PC-3 (cell line): Measurements from ENCODE around the gene EIF4G1. TPM values are rescaled to one million over a fixed set of nuclear protein-coding genes. Genes with fewer than 3 reads are reported as not detected.

Source experiments
- ATAC-seq: fragments of 200-7000 bp; cut with Tn5 transposase; 2 replicates; pipeline ENCODE4 v1.9.1; 2020; ENCODE audit warnings: mild to moderate bottlenecking, moderate library complexity
- BruUV-seq: library from RNA; stranded (reverse); fragments of 400-500 nt; replicated peaks from 2 replicates; lab custom pipeline; 2021; lab: Mats Ljungman, UMichigan
- CTCF ChIA-PET: fragments of 300-600 bp; sonication (Branson Sonifier 250); formaldehyde crosslinking; loops from one replicate; lab custom pipeline; 2022; ENCODE audit warnings: antibody characterized with exemption; lab: Charles Lee
- POLR2A ChIA-PET: fragments of 300-600 bp; sonication (Branson Sonifier 250); formaldehyde crosslinking; loops from one replicate; lab custom pipeline; 2022; ENCODE audit warnings: antibody characterized with exemption; ENCODE audit not compliant: unreplicated experiment; lab: Charles Lee
- DNase-seq: peaks from one replicate; pipeline ENCODE4 v3.0.0-alpha.2; 2015
- H2AFZ ChIP-seq: fragments of 300-600 bp; sonication (generic); 2 replicates; pipeline ENCODE4 v1.6.0; 2016; ENCODE audit warnings: antibody characterized with exemption, low read length
- H3F3A ChIP-seq: fragments of 300-600 bp; sonication (generic); one replicate; pipeline ENCODE4 v1.6.0; 2017; ENCODE audit warnings: antibody characterized with exemption, low read length, control low read depth, mild to moderate bottlenecking; ENCODE audit not compliant: unreplicated experiment
- H3K27ac ChIP-seq: fragments of 300-600 bp; sonication (generic); 2 replicates; pipeline ENCODE4 v1.5.1; 2016; ENCODE audit warnings: mild to moderate bottlenecking, low read length
- H3K27me3 ChIP-seq: fragments of 300-600 bp; sonication (generic); 2 replicates; pipeline ENCODE4 v1.6.1; 2016; ENCODE audit warnings: low read length, mixed read lengths
- H3K36me3 ChIP-seq: fragments of 300-600 bp; sonication (generic); 2 replicates; pipeline ENCODE4 v1.6.1; 2016; ENCODE audit warnings: low read depth, mixed run types, low read length, mixed read lengths
- H3K4me1 ChIP-seq: fragments of 300-600 bp; sonication (generic); 2 replicates; pipeline ENCODE4 v1.5.1; 2016; ENCODE audit warnings: low read length; ENCODE audit not compliant: insufficient read depth
- H3K4me2 ChIP-seq: fragments of 300-600 bp; sonication (generic); 2 replicates; pipeline ENCODE4 v1.6.0; 2016; ENCODE audit warnings: low read length
- H3K4me3 ChIP-seq: fragments of 300-600 bp; sonication (generic); 2 replicates; pipeline ENCODE4 v1.5.1; 2016; ENCODE audit warnings: mild to moderate bottlenecking, low read length, mixed read lengths
- H3K79me2 ChIP-seq: fragments of 300-600 bp; sonication (generic); 2 replicates; pipeline ENCODE4 v1.6.1; 2017; ENCODE audit warnings: low read length, mixed read lengths
- H3K9ac ChIP-seq: fragments of 300-600 bp; sonication (generic); 2 replicates; pipeline ENCODE4 v1.6.0; 2016; ENCODE audit warnings: mild to moderate bottlenecking, low read length
- H3K9me2 ChIP-seq: fragments of 300-600 bp; sonication (generic); replicated peaks from 2 replicates; pipeline ENCODE4 v1.6.1; 2016; ENCODE audit warnings: mixed run types, low read length, mixed read lengths
- H3K9me3 ChIP-seq: fragments of 300-600 bp; sonication (generic); 2 replicates; pipeline ENCODE4 v1.6.1; 2016; ENCODE audit warnings: low read length, mixed read lengths
- H4K20me1 ChIP-seq: fragments of 300-600 bp; sonication (generic); 2 replicates; pipeline ENCODE4 v1.6.1; 2016; ENCODE audit warnings: low read length, mixed read lengths
- EZH2 ChIP-seq: fragments of 300-600 bp; sonication (generic); IDR thresholded peaks from one replicate; pipeline ENCODE4 v1.6.1; 2017; ENCODE audit warnings: antibody characterized with exemption, mild to moderate bottlenecking, low read length; ENCODE audit not compliant: unreplicated experiment
- EZH2phosphoT487 ChIP-seq: fragments of 300-600 bp; sonication (generic); IDR thresholded peaks from 2 replicates; pipeline ENCODE4 v1.6.1; 2018; ENCODE audit warnings: mild to moderate bottlenecking, antibody characterized with exemption, low read length, borderline replicate concordance
- intact Hi-C: fragments of 100-400 bp; cut with micrococcal nuclease; formaldehyde crosslinking; loops from 2 replicates; pipeline ENCODE4 v1.9.0; 2023
- total RNA-seq: library from RNA; depleted of rRNA; stranded (reverse); fragments of >200 nt; gene quantifications from 2 replicates; pipeline ENCODE4 v1.2.3, GENCODE V29; 2014
- TF ChIP-seq, protein P1 (sequence below): fragments of 300-600 bp; sonication (generic); conservative IDR thresholded peaks from 2 replicates; pipeline ENCODE4 v1.5.1; 2017; ENCODE audit warnings: antibody characterized with exemption, low read depth, mild to moderate bottlenecking, low read length

The EIF4G1 gene
- total RNA-seq, 1 experiment from 2014 or later, result 463 TPM

DNA sequence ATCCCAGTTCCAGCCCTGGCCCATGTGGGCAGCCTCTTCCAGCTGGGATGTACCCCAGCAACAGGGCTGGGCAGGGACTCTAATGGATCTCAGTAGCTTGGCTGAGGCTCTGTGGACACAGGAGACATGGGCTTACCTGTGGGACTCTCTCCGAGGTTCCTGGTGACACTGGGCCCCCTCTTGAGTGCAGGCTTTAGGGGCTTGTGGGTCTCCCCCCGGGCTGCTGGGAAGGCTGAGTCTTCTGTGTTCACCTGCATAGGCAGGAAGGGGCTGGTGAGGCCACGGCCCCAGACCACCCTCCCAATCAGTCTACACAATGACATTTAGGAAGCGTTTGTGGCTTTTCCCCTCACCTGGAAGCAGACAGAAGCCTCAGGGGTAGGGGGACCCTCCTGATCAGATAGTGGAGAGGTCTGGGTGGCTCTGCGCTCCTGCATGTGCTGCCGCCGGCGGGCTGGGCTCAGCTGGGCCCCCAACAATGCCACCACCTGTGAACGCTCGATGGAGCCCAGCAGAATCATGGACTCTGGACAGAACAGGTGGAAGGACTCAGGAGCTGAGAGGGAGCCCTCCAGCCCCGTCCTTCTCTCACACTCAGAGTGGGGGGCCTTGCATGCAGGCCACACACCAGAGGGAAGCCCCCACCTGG, 38.6 kb downstream of the EIF4G1 start:
- DNase-seq (no peak), ATAC-seq (no peak)
- Histone ChIP-seq H2AFZ (no peak overlapping the region), H3K79me2 (no peaks in the 10 kb centered on the region), H3K9me2 (no peaks in the 10 kb centered on the region), H3K9me3 (no peaks in the 10 kb centered on the region), H3K4me2 (no peak overlapping the region), H3K9ac (no peak overlapping the region), H3F3A (no peaks in the 10 kb centered on the region), H3K27ac (no peak overlapping the region), H3K4me3 (no peak overlapping the region), H3K4me1 (no peaks in the 10 kb centered on the region), H3K36me3 (peaks cover 9% of the 10 kb centered on the region; the same call in 1 of the 2 replicates), H3K27me3 (no peaks in the 10 kb centered on the region), H4K20me1 (no peaks in the 10 kb centered on the region)
- TF ChIP-seq EZH2phosphoT487 (no peak), EZH2 (no peak)
- intact Hi-C loops, result no loop called here
- POLR2A ChIA-PET, result interaction anchor here (0.6 kb wide), 1 partner anchor 54 kb away, joined by 3 read pairs; no protein-coding TSS in a partner anchor
- BruUV-seq, result no TSS peak
- CTCF ChIA-PET, result interaction anchor here (0.5 kb wide), 1 partner anchor 33 kb away, joined by 4 read pairs; no protein-coding TSS in a partner anchor

DNA sequence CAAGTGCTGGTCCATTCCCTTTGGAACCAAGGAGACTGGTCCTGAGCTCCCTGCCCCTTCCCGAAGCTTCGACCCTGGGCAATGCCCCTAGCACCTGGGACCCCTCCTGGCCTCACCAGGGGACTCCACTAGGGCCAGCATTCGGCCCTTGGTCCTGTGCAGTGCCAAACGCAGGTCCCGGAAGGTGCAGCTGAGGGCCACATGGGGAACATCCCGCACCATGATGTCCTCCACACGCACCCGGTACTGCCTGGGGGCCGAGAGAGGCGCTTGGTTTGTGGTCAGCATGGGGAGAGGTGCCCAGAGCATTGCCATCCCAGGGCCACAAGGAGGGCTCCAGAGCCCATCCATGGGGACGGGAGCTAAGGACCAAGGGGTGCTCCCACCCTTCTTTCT, 39.1 kb downstream of the EIF4G1 start:
- ChIA-PET CTCF (no interaction called here), POLR2A (interaction anchor here (0.6 kb wide), 1 partner anchor 54 kb away, joined by 3 read pairs; no protein-coding TSS in a partner anchor)
- H3K36me3 ChIP-seq, result peaks cover 9% of the 10 kb centered on the region; the same call in 1 of the 2 replicates
- no peak for TF ChIP-seq EZH2phosphoT487
- TF ChIP-seq, protein P1, sequence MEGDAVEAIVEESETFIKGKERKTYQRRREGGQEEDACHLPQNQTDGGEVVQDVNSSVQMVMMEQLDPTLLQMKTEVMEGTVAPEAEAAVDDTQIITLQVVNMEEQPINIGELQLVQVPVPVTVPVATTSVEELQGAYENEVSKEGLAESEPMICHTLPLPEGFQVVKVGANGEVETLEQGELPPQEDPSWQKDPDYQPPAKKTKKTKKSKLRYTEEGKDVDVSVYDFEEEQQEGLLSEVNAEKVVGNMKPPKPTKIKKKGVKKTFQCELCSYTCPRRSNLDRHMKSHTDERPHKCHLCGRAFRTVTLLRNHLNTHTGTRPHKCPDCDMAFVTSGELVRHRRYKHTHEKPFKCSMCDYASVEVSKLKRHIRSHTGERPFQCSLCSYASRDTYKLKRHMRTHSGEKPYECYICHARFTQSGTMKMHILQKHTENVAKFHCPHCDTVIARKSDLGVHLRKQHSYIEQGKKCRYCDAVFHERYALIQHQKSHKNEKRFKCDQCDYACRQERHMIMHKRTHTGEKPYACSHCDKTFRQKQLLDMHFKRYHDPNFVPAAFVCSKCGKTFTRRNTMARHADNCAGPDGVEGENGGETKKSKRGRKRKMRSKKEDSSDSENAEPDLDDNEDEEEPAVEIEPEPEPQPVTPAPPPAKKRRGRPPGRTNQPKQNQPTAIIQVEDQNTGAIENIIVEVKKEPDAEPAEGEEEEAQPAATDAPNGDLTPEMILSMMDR, result no peak
- TF ChIP-seq EZH2, result no peak
- H3K4me3 ChIP-seq, result no peak overlapping the region
- intact Hi-C loops, result no loop called here
- DNase-seq (no peak), ATAC-seq (no peak)
- no peaks in the 10 kb centered on the region for H3K9me2 ChIP-seq
- no peaks in the 10 kb centered on the region for H4K20me1 ChIP-seq
- no peaks in the 10 kb centered on the region for H3F3A ChIP-seq
- H3K4me1 ChIP-seq, result no peaks in the 10 kb centered on the region
- H2AFZ ChIP-seq, result no peak overlapping the region
- no TSS peak for BruUV-seq
- H3K9me3 ChIP-seq, result no peaks in the 10 kb centered on the region
- no peak overlapping the region for H3K9ac ChIP-seq
- no peak overlapping the region for H3K27ac ChIP-seq
- H3K4me2 ChIP-seq, result no peak overlapping the region
- H3K27me3 ChIP-seq, result no peaks in the 10 kb centered on the region
- no peaks in the 10 kb centered on the region for H3K79me2 ChIP-seq

DNA sequence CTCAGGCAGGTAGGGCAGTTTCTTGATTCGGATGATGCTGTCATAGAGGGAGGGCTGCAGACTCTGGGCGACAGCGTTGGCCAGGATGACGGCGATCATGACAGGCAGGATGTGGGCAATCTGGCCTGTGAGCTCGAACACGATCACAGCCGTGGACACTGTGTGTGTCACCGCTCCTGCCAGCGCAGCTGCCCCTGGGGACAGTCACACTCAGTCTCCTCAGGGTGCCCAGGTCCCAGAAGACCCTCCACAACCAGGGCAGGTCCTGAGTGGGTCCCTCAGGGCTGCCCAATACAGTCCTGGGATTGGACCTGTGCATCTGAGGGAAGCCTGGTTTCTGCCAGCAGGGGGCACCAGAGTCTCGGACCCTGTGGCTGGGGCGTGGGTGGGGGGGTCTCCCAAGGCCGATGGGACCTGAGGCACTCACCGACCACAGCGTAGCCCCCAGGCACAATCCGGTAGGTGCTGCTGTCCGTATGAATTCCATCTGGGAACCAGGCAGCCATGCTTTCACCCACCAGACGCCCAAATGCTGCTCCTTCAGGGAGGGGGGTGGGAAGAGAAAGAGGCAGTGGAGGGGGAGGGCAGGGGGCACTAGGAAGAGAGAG, 39.8 kb downstream of the EIF4G1 start:
- DNase-seq, result peak; percentile 41
- Histone ChIP-seq H3F3A (no peaks in the 10 kb centered on the region), H3K4me1 (no peaks in the 10 kb centered on the region), H3K27ac (no peak overlapping the region), H3K9me2 (no peaks in the 10 kb centered on the region), H3K9ac (no peak overlapping the region), H3K4me2 (no peak overlapping the region), H4K20me1 (no peaks in the 10 kb centered on the region), H3K27me3 (no peaks in the 10 kb centered on the region), H2AFZ (no peak overlapping the region), H3K9me3 (no peaks in the 10 kb centered on the region), H3K79me2 (no peaks in the 10 kb centered on the region), H3K4me3 (no peak overlapping the region), H3K36me3 (peaks cover 9% of the 10 kb centered on the region; the same call in 1 of the 2 replicates)
- intact Hi-C loops, result no loop called here
- no TSS peak for BruUV-seq
- POLR2A ChIA-PET, result no interaction called here
- TF ChIP-seq EZH2phosphoT487, result no peak
- TF ChIP-seq, protein P1, result peak; percentile 77
- CTCF ChIA-PET, result no interaction called here
- ATAC-seq, result peak; percentile 86
